Loucy (cell line): ENCODE data around the gene UNK.

ENCODE experiments used
- H2AFZ ChIP-seq: fragments of 200-600 bp; sonication (generic); 2 replicates; pipeline ENCODE4 v1.6.0; 2016; ENCODE audit warnings: antibody characterized with exemption, mild to moderate bottlenecking, low read length, moderate library complexity
- H3F3A ChIP-seq: fragments of 200-600 bp; 2 replicates; pipeline ENCODE4 v1.6.0; 2016; ENCODE audit warnings: antibody characterized with exemption, low read depth, mild to moderate bottlenecking
- H3K27me3 ChIP-seq: fragments of 200-600 bp; sonication (generic); 2 replicates; pipeline ENCODE4 v1.6.1; 2014; ENCODE audit warnings: low read length, mild to moderate bottlenecking; ENCODE audit not compliant: insufficient read depth, poor library complexity, severe bottlenecking
- H3K36me3 ChIP-seq: fragments of 200-600 bp; sonication (generic); 2 replicates; pipeline ENCODE4 v1.6.1; 2016; ENCODE audit warnings: low read length; ENCODE audit not compliant: insufficient read depth
- H3K4me1 ChIP-seq: fragments of 200-600 bp; sonication (generic); 2 replicates; pipeline ENCODE4 v1.5.1; 2014; ENCODE audit warnings: low read length, mild to moderate bottlenecking; ENCODE audit not compliant: insufficient read depth, poor library complexity, severe bottlenecking
- H3K4me2 ChIP-seq: fragments of 200-600 bp; sonication (generic); 2 replicates; pipeline ENCODE4 v1.6.0; 2014; ENCODE audit warnings: antibody characterized with exemption, low read length, low read depth, mild to moderate bottlenecking; ENCODE audit not compliant: poor library complexity, severe bottlenecking
- H3K4me3 ChIP-seq: fragments of 200-600 bp; sonication (generic); 2 replicates; pipeline ENCODE4 v1.5.1; 2014; ENCODE audit warnings: low read length, mild to moderate bottlenecking, mixed read lengths; ENCODE audit not compliant: poor library complexity, severe bottlenecking
- H3K79me2 ChIP-seq: fragments of 200-600 bp; sonication (generic); 2 replicates; pipeline ENCODE4 v1.6.1; 2014; ENCODE audit warnings: low read length; ENCODE audit not compliant: insufficient read depth
- H3K9ac ChIP-seq: fragments of 200-600 bp; sonication (generic); 2 replicates; pipeline ENCODE4 v1.6.0; 2014; ENCODE audit warnings: mild to moderate bottlenecking, low read depth, low read length, moderate library complexity; ENCODE audit not compliant: poor library complexity, severe bottlenecking
- H3K9me2 ChIP-seq: fragments of 200-600 bp; sonication (generic); replicated peaks from 2 replicates; pipeline ENCODE4 v1.6.1; 2016; ENCODE audit warnings: low read depth, low read length, mixed read lengths
- H3K9me3 ChIP-seq: fragments of 200-600 bp; sonication (generic); 2 replicates; pipeline ENCODE4 v1.6.1; 2014; ENCODE audit warnings: mild to moderate bottlenecking, antibody characterized with exemption, low read length, low read depth; ENCODE audit not compliant: insufficient read depth
- H4K20me1 ChIP-seq: fragments of 200-600 bp; sonication (generic); 2 replicates; pipeline ENCODE4 v1.6.0; 2014; ENCODE audit warnings: antibody characterized with exemption, low read length, mild to moderate bottlenecking; ENCODE audit not compliant: insufficient read depth, poor library complexity, severe bottlenecking
- CTCF ChIP-seq: fragments of 200-600 bp; sonication (generic); conservative IDR thresholded peaks from 2 replicates; pipeline ENCODE4 v1.5.1; 2014; ENCODE audit warnings: mild to moderate bottlenecking, antibody characterized with exemption, low read length
- EZH2phosphoT487 ChIP-seq: fragments of 200-600 bp; IDR thresholded peaks from 2 replicates; pipeline ENCODE4 v1.6.1; 2018; ENCODE audit warnings: antibody characterized with exemption, mild to moderate bottlenecking, moderate library complexity, borderline replicate concordance

The UNK gene

GRCh38 chr17:75828076-75828400, 43.4 kb downstream of the UNK start:
- Histone ChIP-seq H3K4me2 (no peak overlapping the region), H3K9me3 (no peaks in the 10 kb centered on the region), H2AFZ (no peak overlapping the region), H4K20me1 (peaks cover 21% of the 10 kb centered on the region), H3K9ac (no peak overlapping the region), H3K79me2 (peaks cover 4% of the 10 kb centered on the region; the same call in 1 of the 2 replicates), H3K27me3 (no peaks in the 10 kb centered on the region), H3K36me3 (peaks cover 47% of the 10 kb centered on the region; the same call in 1 of the 2 replicates), H3F3A (no peaks in the 10 kb centered on the region), H3K4me1 (peaks cover 15% of the 10 kb centered on the region), H3K4me3 (no peak overlapping the region), H3K9me2 (no peaks in the 10 kb centered on the region)
- TF ChIP-seq EZH2phosphoT487 (no peak), CTCF (no peak)

GRCh38 chr17:75828741-75829140, 44.1 kb downstream of the UNK start:
- no peak overlapping the region for H2AFZ ChIP-seq
- H3K9me2 ChIP-seq: no peaks in the 10 kb centered on the region
- H3K4me3 ChIP-seq: no peak overlapping the region
- H3F3A ChIP-seq: no peaks in the 10 kb centered on the region
- H3K27me3 ChIP-seq: no peaks in the 10 kb centered on the region
- H3K9me3 ChIP-seq: no peaks in the 10 kb centered on the region
- H3K79me2 ChIP-seq: peaks cover 4% of the 10 kb centered on the region; the same call in 1 of the 2 replicates
- TF ChIP-seq CTCF (no peak), EZH2phosphoT487 (no peak)
- H3K4me1 ChIP-seq: peaks cover 22% of the 10 kb centered on the region
- H4K20me1 ChIP-seq: peaks cover 24% of the 10 kb centered on the region
- peaks cover 46% of the 10 kb centered on the region; the same call in 1 of the 2 replicates for H3K36me3 ChIP-seq
- no peak overlapping the region for H3K4me2 ChIP-seq
- no peak overlapping the region for H3K9ac ChIP-seq

- Histone ChIP-seq H3K79me2 (peaks cover 4% of the 10 kb centered on the region; the same call in 1 of the 2 replicates), H3K4me3 (no peak overlapping the region), H3K9me3 (no peaks in the 10 kb centered on the region), H3K4me2 (no peak overlapping the region), H3K9me2 (no peaks in the 10 kb centered on the region), H3K36me3 (peaks cover 49% of the 10 kb centered on the region; the same call in 1 of the 2 replicates), H4K20me1 (peaks cover 33% of the 10 kb centered on the region), H3K4me1 (peaks cover 24% of the 10 kb centered on the region), H2AFZ (no peak overlapping the region), H3F3A (no peaks in the 10 kb centered on the region), H3K27me3 (no peaks in the 10 kb centered on the region), H3K9ac (no peak overlapping the region)
- no peak for TF ChIP-seq EZH2phosphoT487
- no peak for TF ChIP-seq CTCF
Measured at GRCh38 chr17:75829747-75830146, 45.1 kb downstream of the UNK start.
